GM12878 (cell line): ENCODE results near the gene VWA7. TPM values are rescaled to one million over a fixed set of nuclear protein-coding genes. Genes with fewer than 3 reads are reported as not detected.
A peak's percentile ranks its signal among the peaks of the same experiment; 100 is the strongest.

Experiments
- ATAC-seq: fragments of 200-7000 bp; cut with Tn5 transposase; 3 replicates; pipeline ENCODE4 v1.9.1; 2020; ENCODE audit warnings: mild to moderate bottlenecking, moderate library complexity
- BruUV-seq: library from RNA; stranded (reverse); fragments of 400-500 nt; replicated peaks from 2 replicates; lab custom pipeline; 2021; lab: Mats Ljungman, UMichigan
- CTCF ChIA-PET: fragments of 300-600 bp; sonication (Branson Sonifier 250); formaldehyde crosslinking; extraction: SDS; loops from one replicate; lab custom pipeline; 2021; ENCODE audit warnings: inconsistent platforms; lab: Yijun Ruan, JAX
- POLR2A ChIA-PET: fragments of 350-600 bp; formaldehyde crosslinking; extraction: SDS; loops from one replicate; lab custom pipeline; 2021; ENCODE audit warnings: inconsistent platforms; lab: Charles Lee
- RAD21 ChIA-PET: fragments of 300-600 bp; sonication (Branson Sonifier 250); formaldehyde crosslinking; loops from one replicate; lab custom pipeline; 2023; ENCODE audit warnings: antibody characterized with exemption; ENCODE audit not compliant: unreplicated experiment; lab: Charles Lee
- SMC1A ChIA-PET: fragments of 300-600 bp; sonication (Branson Sonifier 250); formaldehyde crosslinking; loops from one replicate; lab custom pipeline; 2023; ENCODE audit not compliant: unreplicated experiment, uncharacterized antibody; lab: Charles Lee
- DNase-seq: peaks from one replicate; pipeline ENCODE4 v3.0.0-alpha.2; 2011; ENCODE audit warnings: low read depth, low spot score
- FAIRE-seq: peaks from 3 replicates; lab custom pipeline; 2011; peaks lifted over from hg19 to GRCh38; lab: Jason Lieb, UNC
- H2AFZ ChIP-seq: 2 replicates; pipeline ENCODE4 v1.6.0; 2011; ENCODE audit warnings: low read depth, low read length, control low read depth; ENCODE audit not compliant: control insufficient read depth
- H3K27ac ChIP-seq: 2 replicates; pipeline ENCODE4 v1.5.1; 2011; ENCODE audit warnings: control low read depth; ENCODE audit not compliant: control insufficient read depth, insufficient read depth
- H3K27me3 ChIP-seq, 2 experiments: replicated peaks in 1 of 2; 2 replicates each; pipeline versions ENCODE4 v1.6.0 to v1.6.1; 2011; ENCODE audit warnings: low read length in 1 of 2; ENCODE audit not compliant: control insufficient read depth in 2 of 2, insufficient read depth in 2 of 2
- H3K36me3 ChIP-seq, 2 experiments: 2 replicates each; pipeline ENCODE4 v1.5.1; 2011; ENCODE audit warnings: low read length in 1 of 2; ENCODE audit not compliant: control insufficient read depth in 2 of 2, insufficient read depth in 2 of 2
- H3K4me1 ChIP-seq: 2 replicates; pipeline ENCODE4 v1.6.1; 2011; ENCODE audit warnings: mild to moderate bottlenecking, low read length, moderate library complexity, mixed read lengths; ENCODE audit not compliant: control insufficient read depth, insufficient read depth
- H3K4me2 ChIP-seq: 2 replicates; pipeline ENCODE4 v1.6.0; 2011; ENCODE audit warnings: control low read depth; ENCODE audit not compliant: control insufficient read depth, insufficient read depth
- H3K4me3 ChIP-seq: fragments of 200-600 bp; sonication (generic); 2 replicates; pipeline ENCODE4 v1.5.1; 2016
- H3K79me2 ChIP-seq: 2 replicates; pipeline ENCODE4 v1.6.0; 2011; ENCODE audit warnings: low read length; ENCODE audit not compliant: control insufficient read depth, insufficient read depth
- H3K9ac ChIP-seq: 2 replicates; pipeline ENCODE4 v1.8.0; 2011; ENCODE audit warnings: low read length, control low read depth, mixed read lengths; ENCODE audit not compliant: control insufficient read depth, insufficient read depth
- H3K9me3 ChIP-seq: replicated peaks from 3 replicates; pipeline ENCODE4 v1.5.1; 2011; ENCODE audit warnings: mild to moderate bottlenecking, low read length; ENCODE audit not compliant: control insufficient read depth, insufficient read depth
- H4K20me1 ChIP-seq: 2 replicates; pipeline ENCODE4 v1.6.0; 2011; ENCODE audit not compliant: control insufficient read depth, insufficient read depth
- BMI1 ChIP-seq: fragments of 450-650 bp; IDR thresholded peaks from 2 replicates; pipeline ENCODE4 v1.6.1; 2016; ENCODE audit warnings: mild to moderate bottlenecking, moderate library complexity, borderline replicate concordance
- IRF4 ChIP-seq: IDR thresholded peaks from 2 replicates; pipeline ENCODE4 v1.6.1; 2011; ENCODE audit warnings: low read depth, low read length
- WGBS: methylation state at CpG from one replicate; pipeline ENCODE4 v1.1.6; 2016; ENCODE audit warnings: low lambda C conversion rate; ENCODE audit not compliant: insufficient replicate concordance, insufficient coverage; ENCODE audit errors: missing lambda C conversion rate; 5-methylcytosine and 5-hydroxymethylcytosine counted together
- in situ Hi-C: fragments of 300-500 bp; cut with MboI; formaldehyde crosslinking; loops from 9 replicates; pipeline ENCODE4 v1.14.3; 2018; ENCODE audit warnings: mixed read lengths
- intact Hi-C: fragments of 100-400 bp; cut with micrococcal nuclease; formaldehyde crosslinking; loops from one replicate; pipeline ENCODE4 v1.14.2; 2022; ENCODE audit not compliant: unreplicated experiment
- polyA plus RNA-seq, 11 experiments: library from polyadenylated mRNA; depleted of rRNA in 4 of 11; unstranded in 6 of 11; stranded (reverse) in 5 of 11; fragments of >200 nt; fragmentation: Nextera tagmentation in 4 of 11; fragmentation: Illumina TruSeq in 1 of 11; extraction: Ambion mirVana in 4 of 11; extraction: Trizol in 1 of 11; gene quantifications; 1 replicate in 1 of 11; 2 replicates in 10 of 11; pipeline versions ENCODE4 v1.2.1 to v1.2.3, GENCODE V29; 2011 to 2016; ENCODE audit warnings: inconsistent platforms in 2 of 11, missing spikeins in 2 of 11, low read depth in 1 of 11
- total RNA-seq, 4 experiments: library from RNA; depleted of rRNA in 3 of 4; stranded (reverse); fragments of >200 nt in 3 of 4; fragmentation: Illumina TruSeq in 1 of 4; extraction: Trizol in 1 of 4; gene quantifications; 2 replicates each; pipeline versions ENCODE4 v1.2.1 to v1.2.3, GENCODE V29; 2013 to 2021
- TF ChIP-seq, protein P1 (sequence below): IDR thresholded peaks from 2 replicates; pipeline ENCODE4 v1.6.1; 2011; ENCODE audit warnings: borderline replicate concordance, low read depth, mild to moderate bottlenecking, moderate library complexity, low read length; ENCODE audit not compliant: insufficient read depth, poor library complexity, severe bottlenecking

VWA7 gene
- total and polyA plus RNA-seq, 10 of the 15 experiments (the other 5 are each of a cell fraction or from before 2014, with no cell fraction given): 0.11 to 3.1 (median 1.2) TPM; not detected in 1

DNA sequence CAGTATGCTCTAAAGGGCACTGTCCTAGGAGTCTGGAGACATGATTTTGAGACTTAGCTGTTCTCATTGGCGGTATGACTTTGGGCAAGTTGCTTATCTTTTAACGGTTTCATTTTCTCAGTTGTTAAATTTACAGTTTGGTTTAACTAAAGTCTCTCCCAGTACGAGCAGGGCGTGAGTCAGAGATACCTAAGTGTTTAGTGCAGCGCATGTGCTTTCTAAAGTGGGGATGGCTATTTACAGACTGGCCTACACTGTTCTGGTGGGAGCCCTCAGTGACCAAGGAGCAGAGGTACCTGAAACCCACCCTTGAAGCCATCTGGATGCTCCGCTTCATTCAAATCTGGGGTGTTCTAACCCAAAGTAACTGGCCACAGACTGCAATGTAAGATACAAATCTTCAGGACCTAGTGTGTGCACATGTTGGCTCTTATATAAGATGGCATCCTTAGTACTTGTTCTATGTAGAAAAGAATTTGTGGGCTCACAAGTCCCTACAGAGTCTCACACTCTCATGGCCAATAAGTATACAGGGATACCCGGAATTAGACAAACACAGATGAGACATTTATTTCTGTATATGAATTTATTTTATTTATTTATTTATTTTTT, 26.6 kb downstream of the VWA7 start:
- Histone ChIP-seq H3K27ac (no peak overlapping the region), H3K36me3 (peaks cover 0 to 7% of the 10 kb centered on the region in 2 experiments; a peak in 1 of 4 replicates), H3K4me3 (no peak overlapping the region), H2AFZ (no peak overlapping the region), H3K27me3 (no peaks in the 10 kb centered on the region), H3K4me1 (no peaks in the 10 kb centered on the region), H3K9ac (no peak overlapping the region), H3K4me2 (no peak overlapping the region), H3K9me3 (no peaks in the 10 kb centered on the region), H4K20me1 (no peaks in the 10 kb centered on the region), H3K79me2 (no peaks in the 10 kb centered on the region)
- no peak for TF ChIP-seq BMI1
- FAIRE-seq (no peak), DNase-seq (no peak), ATAC-seq (no peak)
- BruUV-seq: no TSS peak
- POLR2A ChIA-PET: no interaction called here
- WGBS: 87% methylated on average over 7 of the region's 7 CpGs
- CTCF ChIA-PET: no interaction called here
- RAD21 ChIA-PET: no interaction called here
- intact Hi-C loops (no loop called here), in situ Hi-C loops (no loop called here)
- SMC1A ChIA-PET: interaction anchor here (1.3 kb wide), 1 partner anchor 19 kb away, joined by 4 read pairs; no protein-coding TSS in a partner anchor

GRCh38 chr6:31749301-31750036, 27.7 kb downstream of the VWA7 start:
- in situ Hi-C loops: no loop called here
- RAD21 ChIA-PET: no interaction called here
- peaks cover 0 to 7% of the 10 kb centered on the region in 2 experiments; a peak in 1 of 4 replicates for H3K36me3 ChIP-seq
- H2AFZ ChIP-seq: no peak overlapping the region
- BruUV-seq: no TSS peak
- no peak overlapping the region for H3K9ac ChIP-seq
- FAIRE-seq (no peak), ATAC-seq (no peak), DNase-seq (no peak)
- POLR2A ChIA-PET: interaction anchor here (1.3 kb wide), 1 partner anchor 9 kb away, joined by 4 read pairs; the partner anchor contains the start of gene MSH5
- no peaks in the 10 kb centered on the region for H3K79me2 ChIP-seq
- CTCF ChIA-PET: no interaction called here
- H3K4me2 ChIP-seq: no peak overlapping the region
- no peaks in the 10 kb centered on the region for H3K9me3 ChIP-seq
- WGBS: 98% methylated on average over 8 of the region's 8 CpGs
- no peaks in the 10 kb centered on the region for H4K20me1 ChIP-seq
- TF ChIP-seq, protein P1, sequence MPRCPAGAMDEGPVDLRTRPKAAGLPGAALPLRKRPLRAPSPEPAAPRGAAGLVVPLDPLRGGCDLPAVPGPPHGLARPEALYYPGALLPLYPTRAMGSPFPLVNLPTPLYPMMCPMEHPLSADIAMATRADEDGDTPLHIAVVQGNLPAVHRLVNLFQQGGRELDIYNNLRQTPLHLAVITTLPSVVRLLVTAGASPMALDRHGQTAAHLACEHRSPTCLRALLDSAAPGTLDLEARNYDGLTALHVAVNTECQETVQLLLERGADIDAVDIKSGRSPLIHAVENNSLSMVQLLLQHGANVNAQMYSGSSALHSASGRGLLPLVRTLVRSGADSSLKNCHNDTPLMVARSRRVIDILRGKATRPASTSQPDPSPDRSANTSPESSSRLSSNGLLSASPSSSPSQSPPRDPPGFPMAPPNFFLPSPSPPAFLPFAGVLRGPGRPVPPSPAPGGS: peak; percentile 27
- TF ChIP-seq IRF4: no peak
- H3K4me3 ChIP-seq: no peak overlapping the region
- SMC1A ChIA-PET: interaction anchor here (1.3 kb wide), 1 partner anchor 20 kb away, joined by 4 read pairs; no protein-coding TSS in a partner anchor
- intact Hi-C loops: no loop called here
- H3K4me1 ChIP-seq: no peaks in the 10 kb centered on the region
- H3K27ac ChIP-seq: no peak overlapping the region
- H3K27me3 ChIP-seq: no peaks in the 10 kb centered on the region
